HL-60/S4 treated with phorbol 12-myristate 13-acetate at 8.2 ng/mL for 4 days and 3 days (cell line): ENCODE measurements around the gene RRAD.
"Not testable (repeated sequence)": the region's sequence is repeated elsewhere in the genome, so short reads cannot be mapped to it uniquely, and the experiment has no call there.

ENCODE experiments used
- in situ Hi-C: fragments of 300-500 bp; cut with MboI; formaldehyde crosslinking; loops from 2 replicates; pipeline ENCODE4 v1.15.0; 2022; ENCODE audit warnings: low sequenced_read_pairs

Gene RRAD

DNA sequence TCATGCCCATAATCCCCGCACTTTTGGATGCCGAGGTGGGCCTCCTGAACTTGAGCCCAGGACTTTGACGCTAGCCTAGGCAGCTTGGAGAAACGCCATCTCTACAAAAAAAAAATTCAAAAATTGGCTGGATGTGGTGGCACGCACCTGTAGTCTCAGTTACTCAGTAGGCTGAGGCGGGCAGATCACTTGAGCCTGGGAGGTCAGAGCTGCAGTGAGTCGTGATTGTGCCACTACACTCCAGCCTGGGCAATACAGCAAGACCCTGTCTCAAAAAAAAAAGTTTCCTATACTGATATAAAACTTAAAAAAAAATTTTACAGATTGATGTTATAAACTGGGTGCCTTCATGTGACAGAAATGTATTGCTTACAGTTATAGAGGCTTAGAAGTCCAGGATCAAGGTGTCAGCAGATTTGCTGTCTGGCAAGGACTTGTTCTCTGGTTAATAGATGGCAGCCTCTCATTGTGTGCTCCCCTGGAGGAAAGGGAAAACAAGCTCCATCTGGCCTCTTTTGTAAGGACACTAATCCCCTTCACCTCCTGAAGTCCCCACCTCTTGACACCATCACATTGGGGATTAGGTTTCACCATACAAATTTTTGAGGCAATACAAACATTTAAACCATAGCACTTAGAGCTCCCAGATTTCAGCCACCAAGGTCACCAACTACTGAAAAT is 27.2 kb upstream of the RRAD start:
- in situ Hi-C loops, result loop anchor here (25.0 kb wide), 1 partner anchor 485 kb away; the partner anchor contains the start of gene HSD11B2

DNA sequence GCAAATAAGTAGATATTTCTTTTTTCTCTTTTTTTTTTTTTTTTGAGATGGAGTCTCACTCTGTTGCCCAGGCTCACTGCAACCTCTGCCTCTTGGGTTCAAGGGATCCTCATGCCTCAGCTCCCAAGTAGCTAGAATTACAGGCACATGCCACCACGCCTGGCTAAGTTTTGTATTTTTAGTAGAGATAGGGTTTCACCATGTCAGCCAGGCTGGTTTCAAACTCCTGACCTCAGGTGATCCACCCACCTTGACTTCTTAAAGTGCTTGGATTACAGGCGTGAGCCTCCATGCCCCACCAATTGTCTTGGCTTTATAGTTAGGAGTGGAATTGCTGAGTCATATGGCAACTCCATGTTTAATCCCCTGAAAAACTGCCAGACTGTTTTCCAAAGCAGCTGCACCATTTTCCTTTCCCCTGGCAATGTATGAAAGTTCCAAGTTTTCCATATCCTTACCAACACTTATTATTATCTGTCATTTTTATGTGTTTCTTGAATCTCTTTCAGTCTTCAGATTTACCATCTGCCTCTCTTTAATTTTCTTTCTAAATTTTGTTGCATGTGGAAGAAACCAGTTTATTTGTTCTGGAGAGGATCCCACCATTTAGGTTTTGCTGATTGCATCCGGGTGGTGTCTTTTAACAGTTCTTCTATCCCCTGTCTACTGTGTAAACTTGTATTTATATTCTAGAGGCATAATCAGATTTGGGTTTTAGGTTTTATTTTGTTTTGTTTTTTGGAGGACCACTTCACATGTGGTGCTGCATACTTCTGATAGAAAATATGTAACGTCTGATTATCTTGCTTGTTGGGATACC is 25.8 kb upstream of the RRAD start:
- in situ Hi-C loops, result loop anchor here (25.0 kb wide), 1 partner anchor 486 kb away; the partner anchor contains the start of gene HSD11B2

DNA sequence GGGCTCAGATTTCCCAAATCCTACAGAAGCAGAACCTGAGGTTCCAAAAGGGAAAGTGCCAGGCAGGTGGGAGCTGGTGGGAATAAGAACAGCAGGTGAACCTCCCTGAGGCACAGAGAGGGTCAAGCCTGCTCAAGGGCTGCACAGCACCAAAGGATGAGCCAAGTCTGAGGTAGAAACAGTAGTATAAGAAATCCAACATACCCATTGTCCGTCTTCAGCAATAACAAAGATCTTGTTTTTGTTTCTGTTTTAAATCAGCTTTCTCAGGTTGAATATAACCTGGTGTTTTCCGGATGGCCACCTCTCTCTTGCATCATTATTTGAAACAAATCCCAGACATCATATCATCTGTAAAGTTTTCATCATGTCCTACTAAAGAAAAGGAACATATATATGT is 25.1 kb upstream of the RRAD start:
- in situ Hi-C loops, result loop anchor here (25.0 kb wide), 1 partner anchor 487 kb away; the partner anchor contains the start of gene HSD11B2

DNA sequence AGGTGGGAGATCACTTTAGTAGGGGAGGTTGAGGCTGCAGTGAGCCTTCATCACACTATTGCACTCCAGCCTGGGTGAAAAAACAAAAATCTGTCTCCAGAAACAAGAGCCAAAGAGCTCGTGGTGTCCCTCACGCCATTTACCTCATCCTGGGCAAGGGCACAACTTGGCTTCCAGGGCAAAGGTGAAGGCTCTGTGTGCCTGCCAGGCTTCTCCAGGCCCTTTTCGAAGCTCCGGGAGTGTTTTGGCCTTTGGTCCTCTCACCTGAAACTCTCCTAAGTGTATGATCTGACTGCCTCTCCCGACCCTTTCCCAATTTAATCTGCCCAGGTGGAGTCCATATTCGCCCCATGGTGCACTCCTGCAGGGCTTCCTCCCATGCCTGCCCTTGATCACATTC is 24.1 kb upstream of the RRAD start:
- in situ Hi-C loops, result no loop called here

DNA sequence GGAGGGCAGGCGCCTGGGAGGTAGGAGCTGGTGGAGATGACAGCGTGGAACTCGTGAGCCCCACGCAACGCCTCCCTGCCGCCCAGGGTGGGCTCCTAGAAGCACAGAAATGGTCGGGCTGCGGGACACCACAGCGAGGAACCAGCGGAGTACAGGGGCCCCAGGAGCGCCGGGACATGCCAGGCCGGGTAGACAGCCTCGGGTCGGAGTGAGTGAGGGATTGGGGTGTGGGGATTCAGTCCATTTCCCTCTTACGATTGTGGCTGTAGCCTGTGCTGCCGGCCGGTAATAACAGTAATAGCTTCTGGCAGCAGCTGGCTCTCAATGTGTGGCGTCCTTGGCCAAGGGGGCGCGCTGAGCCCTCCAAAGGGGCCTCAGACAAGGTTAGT is 23.5 kb upstream of the RRAD start:
- in situ Hi-C loops, result no loop called here

DNA sequence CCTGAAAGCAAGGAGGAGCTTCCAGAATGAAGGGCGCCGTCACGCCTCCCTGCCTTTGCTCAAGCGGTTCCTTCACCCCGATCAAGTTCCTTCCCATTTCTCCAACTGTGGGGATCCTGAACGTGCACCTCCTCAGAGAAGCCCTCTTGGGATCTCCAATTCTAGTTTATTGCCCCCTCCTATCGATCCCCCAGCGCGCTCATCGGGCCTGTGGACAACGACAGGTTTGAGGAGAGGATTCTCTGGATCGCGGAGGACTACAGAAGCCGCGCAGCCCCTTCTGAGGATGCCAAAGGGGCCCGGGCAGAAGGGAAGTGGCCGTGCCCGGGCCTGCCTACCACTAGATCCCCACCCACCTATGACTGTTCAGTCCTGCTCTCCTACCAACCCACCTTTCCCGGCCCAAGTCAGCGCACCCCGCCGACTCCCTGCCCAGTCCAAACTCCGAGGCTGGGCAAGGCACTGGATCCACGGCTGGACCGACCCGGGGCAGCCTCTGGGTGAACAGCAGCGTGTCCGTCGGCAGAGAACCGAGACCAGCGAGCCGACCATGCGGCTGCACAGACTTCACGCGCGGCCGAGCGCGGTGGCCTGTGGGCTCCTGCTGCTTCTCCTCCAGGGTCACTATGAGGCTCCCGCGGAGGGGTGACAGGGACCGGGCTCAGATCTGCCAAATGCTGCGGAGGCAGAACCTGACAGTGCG is 22.9 kb upstream of the RRAD start:
- in situ Hi-C loops, result no loop called here

DNA sequence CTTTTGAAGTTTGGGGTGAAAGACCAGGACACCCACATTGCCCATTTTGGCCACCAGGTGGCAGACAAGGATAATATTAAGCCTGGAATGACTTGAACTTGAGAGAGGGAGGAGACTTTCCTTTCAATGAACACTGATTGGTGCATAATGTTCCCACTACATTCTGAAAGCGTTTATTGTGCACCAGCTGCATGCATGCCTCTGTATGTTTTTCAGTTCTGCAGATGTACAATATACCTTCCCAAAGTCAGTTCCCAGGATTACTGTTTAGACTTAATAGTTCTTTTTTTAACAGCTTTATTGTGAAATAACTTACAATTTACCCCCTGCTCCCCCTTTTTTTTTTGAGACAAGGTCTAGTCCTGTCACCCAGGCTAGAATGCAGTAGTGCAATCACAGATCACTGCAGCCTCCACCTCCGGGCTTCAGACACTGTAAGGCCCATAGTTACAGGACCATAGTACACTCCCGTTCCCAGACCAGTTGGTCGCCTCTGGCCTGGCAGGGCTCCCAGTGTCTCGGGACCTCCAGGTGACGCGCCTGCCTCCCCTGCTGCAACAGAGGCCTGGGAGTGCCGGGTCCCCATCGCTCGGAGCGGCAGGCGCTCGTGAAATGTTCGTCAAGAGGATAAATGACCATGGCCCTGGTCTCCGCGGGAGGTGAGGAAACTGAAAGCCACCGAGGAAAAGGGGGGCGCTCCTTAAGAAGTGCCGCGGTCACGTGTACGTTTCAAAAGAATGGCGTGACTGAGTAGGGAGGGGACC is 22.1 kb upstream of the RRAD start:
- in situ Hi-C loops, result no loop called here

DNA sequence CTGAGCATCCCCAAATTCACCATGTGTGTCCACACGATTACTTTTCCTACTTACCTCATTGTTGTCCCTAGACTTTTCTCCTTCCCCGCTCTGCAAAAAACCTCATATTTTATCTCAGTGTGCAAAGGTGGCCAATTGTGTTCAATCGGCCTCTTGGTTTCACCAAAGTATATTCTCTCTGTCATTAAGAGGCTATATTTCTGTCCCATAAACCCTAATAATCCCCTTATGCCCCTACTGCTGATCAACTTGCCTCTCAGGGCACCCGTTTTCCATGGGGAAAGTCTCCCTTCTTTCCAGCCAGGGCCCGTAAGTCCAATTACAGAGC is 21.6 kb upstream of the RRAD start:
- in situ Hi-C loops, result no loop called here

DNA sequence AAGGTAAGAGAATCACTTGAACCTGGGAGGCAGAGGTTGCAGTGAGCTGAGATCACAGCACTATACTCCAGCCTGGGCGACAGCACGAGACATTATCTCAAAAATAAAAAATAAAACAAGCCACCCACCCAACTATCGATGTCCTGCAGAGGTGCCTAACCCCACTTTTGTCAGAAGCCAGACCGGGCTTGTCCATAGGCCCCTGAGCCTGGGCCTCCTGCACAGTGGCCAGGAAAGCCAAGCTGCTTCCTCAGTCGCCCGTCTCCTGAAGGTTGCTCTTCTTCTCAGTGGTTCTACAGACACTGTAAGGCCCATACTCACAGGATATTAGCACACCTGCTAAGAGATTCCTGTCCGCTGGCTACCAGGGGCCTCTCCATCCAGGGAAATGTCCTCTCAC is 21.2 kb upstream of the RRAD start:
- in situ Hi-C loops, result no loop called here

DNA sequence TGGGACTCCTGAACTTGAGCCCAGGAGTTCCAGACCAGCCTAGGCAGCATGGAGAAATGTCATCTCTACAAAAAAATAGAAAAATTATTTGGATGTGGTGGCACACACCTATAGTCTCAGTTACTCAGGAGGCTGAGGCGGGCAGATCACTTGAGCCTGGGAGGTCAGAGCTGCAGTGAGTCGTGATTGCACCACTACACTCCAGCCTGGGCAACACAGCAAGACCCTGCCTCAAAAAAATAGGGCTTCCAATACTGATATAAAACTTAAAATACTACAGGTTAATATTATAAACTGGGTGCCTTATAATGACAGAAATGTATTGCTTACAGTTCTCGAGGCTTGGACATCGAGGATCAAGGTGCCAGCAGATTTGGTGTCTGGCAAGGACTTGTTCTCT is 20.6 kb upstream of the RRAD start:
- in situ Hi-C loops, result no loop called here

DNA sequence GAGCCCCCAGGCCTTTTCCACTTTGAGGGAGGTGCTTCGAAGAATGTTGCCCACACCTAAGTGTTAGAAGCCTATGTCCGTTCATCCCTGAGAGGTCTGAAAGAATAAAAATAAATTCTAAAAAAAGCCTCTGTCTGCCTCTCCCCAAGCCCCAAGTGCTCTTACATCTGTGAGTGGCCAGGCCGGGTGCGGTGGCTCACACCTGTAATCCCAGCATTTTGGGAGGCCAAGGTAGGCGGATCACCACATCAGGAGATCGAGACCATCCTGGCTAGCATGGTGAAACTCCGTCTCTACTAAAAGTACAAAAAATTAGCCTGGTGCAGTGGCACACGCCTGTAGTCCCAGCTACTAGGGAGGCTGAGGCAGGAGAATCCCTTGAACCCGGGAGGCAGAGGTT is 19.6 kb upstream of the RRAD start:
- in situ Hi-C loops, result not testable (repeated sequence)

DNA sequence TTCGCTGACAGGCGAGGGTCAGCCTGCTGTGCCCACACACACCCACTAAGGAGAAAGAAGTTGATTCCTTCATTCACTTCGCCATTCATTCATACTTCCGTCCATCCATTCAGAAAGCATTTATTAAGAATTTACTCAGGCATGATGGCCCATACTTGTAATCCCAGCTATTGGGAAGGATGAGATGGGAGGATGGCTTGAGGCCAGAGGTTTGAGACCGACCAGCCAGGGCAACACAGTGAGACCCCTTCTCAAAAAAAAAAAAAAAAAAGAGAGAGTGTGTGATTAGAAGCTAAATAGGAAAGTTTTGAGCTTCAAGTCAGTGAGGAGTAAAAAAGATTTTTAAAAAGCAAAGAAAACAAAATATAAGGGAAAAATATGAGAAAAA is 18.7 kb upstream of the RRAD start:
- in situ Hi-C loops, result no loop called here

DNA sequence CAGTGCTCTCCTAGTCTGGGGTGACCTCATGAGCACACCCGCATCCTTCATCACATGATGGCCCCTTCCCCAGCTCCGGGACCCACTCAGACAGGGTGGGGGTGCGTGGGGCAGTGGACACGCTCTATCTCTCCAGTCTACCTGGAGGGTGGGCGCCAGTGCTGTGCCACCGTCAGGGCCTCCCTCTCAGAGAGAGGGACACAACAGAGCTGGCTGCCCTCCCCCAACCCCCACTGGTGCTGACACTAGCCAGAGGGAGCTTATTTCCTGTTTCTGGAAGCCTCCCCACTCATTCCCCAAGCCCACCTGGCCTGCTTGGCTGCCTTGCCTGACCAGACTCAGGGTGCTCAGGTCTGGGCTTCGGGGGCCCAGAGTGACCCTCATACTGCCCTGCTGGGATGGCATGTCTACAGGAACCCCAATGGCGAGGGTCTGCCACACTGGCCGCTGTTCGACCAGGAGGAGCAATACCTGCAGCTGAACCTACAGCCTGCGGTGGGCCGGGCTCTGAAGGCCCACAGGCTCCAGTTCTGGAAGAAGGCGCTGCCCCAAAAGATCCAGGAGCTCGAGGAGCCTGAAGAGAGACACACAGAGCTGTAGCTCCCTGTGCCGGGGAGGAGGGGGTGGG is 18.2 kb upstream of the RRAD start:
- in situ Hi-C loops, result no loop called here

DNA sequence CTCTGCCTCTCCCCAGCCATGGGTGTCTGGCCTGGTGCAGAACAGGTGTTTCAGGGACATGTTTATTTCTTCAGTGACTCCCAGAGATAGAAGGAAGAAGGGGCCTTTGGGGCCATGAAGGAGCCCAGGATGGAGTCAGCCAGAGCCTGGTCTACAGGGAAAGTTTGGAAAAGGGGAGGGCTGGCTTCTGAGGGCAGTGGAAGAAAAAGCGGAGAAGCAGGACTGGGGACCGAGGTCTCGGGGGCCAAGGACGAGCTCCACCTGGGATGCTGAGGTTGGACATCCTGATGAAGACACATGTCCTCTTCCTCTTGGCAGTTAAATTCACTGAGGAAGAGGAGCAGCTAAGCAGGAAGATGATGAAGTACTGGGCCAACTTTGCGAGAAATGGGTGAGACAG is 17.6 kb upstream of the RRAD start:
- in situ Hi-C loops, result no loop called here

DNA sequence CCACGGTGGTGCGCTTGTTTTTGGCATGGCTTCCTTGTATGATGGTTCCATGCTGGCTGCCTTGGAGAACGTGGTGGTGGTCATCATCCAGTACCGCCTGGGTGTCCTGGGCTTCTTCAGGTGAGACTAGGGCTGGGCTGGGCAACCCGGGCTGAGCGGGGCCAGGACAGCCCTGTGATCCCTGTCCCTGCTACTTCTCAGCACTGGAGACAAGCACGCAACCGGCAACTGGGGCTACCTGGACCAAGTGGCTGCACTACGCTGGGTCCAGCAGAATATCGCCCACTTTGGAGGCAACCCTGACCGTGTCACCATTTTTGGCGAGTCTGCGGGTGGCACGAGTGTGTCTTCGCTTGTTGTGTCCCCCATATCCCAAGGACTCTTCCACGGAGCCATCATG is 14.9 kb upstream of the RRAD start:
- in situ Hi-C loops, result no loop called here

DNA sequence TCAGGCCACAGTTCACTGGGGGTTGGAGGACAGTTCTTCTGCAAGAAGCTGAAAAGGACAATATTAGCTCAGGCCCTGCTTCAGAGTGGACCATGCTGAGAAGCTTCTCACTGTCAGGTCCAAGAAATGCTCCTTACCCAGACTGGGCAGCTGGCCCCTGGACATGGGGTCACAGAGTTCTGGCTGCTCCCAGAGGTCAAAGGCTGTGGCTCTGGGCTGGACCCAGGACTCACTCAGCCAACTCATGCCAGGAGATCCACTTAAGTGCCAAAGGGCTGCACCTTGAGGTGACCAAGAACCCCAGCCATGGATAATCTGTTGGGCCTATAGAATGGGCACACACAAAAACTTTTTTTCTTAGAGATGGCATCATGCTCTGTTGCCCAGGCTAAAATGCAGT is 14.0 kb upstream of the RRAD start:
- in situ Hi-C loops, result no loop called here

DNA sequence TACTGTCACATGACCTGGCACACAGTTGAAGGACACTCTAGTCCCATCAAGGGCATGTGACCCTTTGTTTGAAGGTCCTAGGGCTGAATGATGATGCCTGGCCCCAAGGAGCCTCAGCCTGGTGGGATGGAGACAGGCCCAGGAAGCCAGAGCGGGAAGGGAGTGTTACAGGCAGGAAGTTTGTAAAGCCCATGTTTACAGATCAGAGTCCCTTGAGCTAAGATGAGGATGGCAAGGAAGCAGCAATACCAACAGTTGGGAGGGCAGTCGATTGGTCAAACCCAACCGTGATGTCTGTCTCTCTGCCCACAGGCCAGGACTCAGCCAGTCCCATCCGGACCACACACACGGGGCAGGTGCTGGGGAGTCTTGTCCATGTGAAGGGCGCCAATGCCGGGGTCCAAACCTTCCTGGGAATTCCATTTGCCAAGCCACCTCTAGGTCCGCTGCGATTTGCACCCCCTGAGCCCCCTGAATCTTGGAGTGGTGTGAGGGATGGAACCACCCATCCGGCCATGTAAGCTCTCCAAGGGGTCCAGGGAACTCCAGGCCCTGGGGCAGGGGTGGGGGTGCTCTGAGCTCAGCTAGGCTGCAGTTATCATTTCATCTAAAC is 12.5 kb upstream of the RRAD start:
- in situ Hi-C loops, result no loop called here

DNA sequence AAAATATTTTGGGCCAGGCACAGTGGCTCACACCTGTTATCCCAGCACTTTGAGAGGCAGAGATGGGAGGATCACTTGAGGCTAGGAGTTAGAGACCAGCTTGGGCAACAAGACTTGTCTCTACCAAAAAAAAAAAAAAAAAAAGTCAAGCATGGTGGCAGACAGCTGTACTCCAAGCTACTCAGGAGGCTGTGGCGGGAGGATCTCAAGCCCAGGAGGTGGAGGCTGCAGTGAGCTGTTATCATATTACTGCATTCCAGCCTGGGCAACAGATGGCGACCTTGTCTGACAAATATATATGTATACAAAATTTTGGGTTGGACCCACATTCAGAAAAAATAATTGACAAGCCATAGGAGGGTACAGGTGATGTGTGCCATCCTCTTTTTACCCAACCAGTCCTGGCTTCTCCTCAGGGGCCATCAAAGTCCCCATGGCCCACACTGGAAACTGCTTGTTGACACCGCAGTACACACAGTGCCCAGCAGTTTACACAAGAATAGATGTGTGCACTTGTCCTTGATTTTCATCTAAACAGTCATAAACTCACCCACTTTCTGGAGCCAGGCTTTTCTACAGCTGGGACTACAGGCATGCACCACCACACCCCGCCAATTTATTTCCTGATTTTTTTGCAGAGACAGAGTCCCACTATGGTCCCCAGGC is 11.7 kb upstream of the RRAD start:
- in situ Hi-C loops, result no loop called here

DNA sequence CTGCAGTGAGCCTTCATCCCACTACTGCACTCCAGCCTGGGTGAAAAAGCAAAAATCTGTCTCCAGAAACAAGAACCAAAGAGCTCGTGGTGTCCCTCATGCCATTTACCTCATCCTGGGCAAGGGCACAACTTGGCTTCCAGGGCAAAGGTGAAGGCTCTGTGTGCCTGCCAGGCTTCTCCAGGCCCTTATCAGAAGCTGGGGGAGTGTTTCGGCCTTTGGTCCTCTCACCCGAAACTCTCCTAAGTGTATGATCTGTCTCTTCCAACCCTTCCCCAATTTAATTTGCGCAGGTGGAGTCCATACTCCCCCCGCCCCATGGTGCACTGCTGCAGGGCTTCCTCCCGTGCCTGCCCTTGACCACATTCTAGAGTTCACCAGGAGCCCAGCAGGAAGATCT is 11.1 kb upstream of the RRAD start:
- in situ Hi-C loops, result no loop called here
